Immature natural killer cell (primary cell): ENCODE results near the gene COMMD4. TPM values are rescaled to one million over a fixed set of nuclear protein-coding genes. Genes with fewer than 3 reads are reported as not detected.
"Not testable (repeated sequence)": the region's sequence is repeated elsewhere in the genome, so short reads cannot be mapped to it uniquely, and the experiment has no call there.

ENCODE experiments used
- DNase-seq, 3 donors: peaks; one replicate each; pipeline ENCODE4 v3.0.0; 2022; ENCODE audit warnings: mixed read lengths in 1 of 3
- H3K27ac Mint-ChIP-seq, 6 donors: one replicate each; pipeline ENCODE4 v1.8.0; 2020; ENCODE audit warnings: mixed read lengths in 6 of 6, mild to moderate bottlenecking in 5 of 6, inconsistent platforms in 4 of 6, moderate library complexity in 3 of 6
- H3K27me3 Mint-ChIP-seq, 3 donors: one replicate each; pipeline ENCODE4 v1.8.0; 2020 to 2021; ENCODE audit warnings: low read depth in 3 of 3, mild to moderate bottlenecking in 3 of 3, mixed read lengths in 3 of 3, moderate library complexity in 3 of 3, inconsistent platforms in 1 of 3
- H3K36me3 Mint-ChIP-seq, 3 donors: one replicate each; pipeline ENCODE4 v1.8.0; 2020; ENCODE audit warnings: mixed read lengths in 3 of 3, inconsistent platforms in 2 of 3, mild to moderate bottlenecking in 2 of 3
- H3K4me1 Mint-ChIP-seq, 2 donors: one replicate each; pipeline ENCODE4 v1.8.0; 2020; ENCODE audit warnings: inconsistent platforms in 2 of 2, mild to moderate bottlenecking in 2 of 2, mixed read lengths in 2 of 2, moderate library complexity in 1 of 2
- H3K4me3 Mint-ChIP-seq, 5 donors: one replicate each; pipeline ENCODE4 v1.8.0; 2020; ENCODE audit warnings: mild to moderate bottlenecking in 5 of 5, mixed read lengths in 5 of 5, inconsistent platforms in 3 of 5, moderate library complexity in 3 of 5
- H3K9me3 Mint-ChIP-seq, 6 donors: one replicate each; pipeline ENCODE4 v1.8.0; 2020; ENCODE audit warnings: mild to moderate bottlenecking in 6 of 6, mixed read lengths in 6 of 6, inconsistent platforms in 4 of 6, moderate library complexity in 3 of 6
- polyA plus RNA-seq, 3 donors: library from polyadenylated mRNA; unstranded; fragments of 300-500 nt; fragmentation: Illumina TruSeq; gene quantifications; one replicate each; pipeline ENCODE4 v1.2.3, GENCODE V29; 2021

The COMMD4 gene
- polyA plus RNA-seq, 3 donors from 2014 or later: 83.4 to 103 (median 94.4) TPM

DNA sequence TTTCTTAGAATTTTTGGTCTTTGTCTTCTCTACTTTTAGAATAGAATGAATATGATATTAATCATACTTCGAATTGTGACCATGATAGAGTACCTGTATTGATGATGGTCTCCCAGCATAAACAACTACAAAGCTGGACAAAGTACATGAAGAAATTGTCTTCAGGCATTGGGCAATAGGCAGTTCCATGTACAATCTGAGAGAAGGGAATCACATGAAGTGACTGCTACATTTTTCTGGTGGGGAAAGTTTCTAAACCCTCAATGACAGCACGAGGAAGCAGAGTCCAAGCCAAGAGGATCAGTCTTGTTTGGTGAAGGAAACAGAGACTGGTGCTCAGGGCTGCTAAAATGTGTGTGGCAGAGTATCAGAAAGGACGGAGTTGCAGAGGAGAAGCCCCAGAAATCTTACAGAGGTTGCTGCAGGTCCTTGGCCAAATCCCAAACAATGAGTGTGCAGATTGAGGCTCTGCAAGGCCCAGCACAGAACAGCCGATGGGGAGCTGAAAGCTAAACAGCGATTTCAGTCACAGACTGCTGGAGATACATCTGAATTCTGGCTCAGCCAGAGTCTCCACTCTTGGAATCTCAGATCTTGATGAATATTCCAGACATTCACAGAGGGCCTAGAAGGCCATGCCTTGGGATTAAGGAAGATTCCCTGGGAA lies 16.5 kb upstream of the COMMD4 start:
- not testable (repeated sequence) for DNase-seq, H3K4me1 Mint-ChIP-seq, H3K36me3 Mint-ChIP-seq, H3K4me3 Mint-ChIP-seq, H3K27ac Mint-ChIP-seq, H3K9me3 Mint-ChIP-seq, H3K27me3 Mint-ChIP-seq

DNA sequence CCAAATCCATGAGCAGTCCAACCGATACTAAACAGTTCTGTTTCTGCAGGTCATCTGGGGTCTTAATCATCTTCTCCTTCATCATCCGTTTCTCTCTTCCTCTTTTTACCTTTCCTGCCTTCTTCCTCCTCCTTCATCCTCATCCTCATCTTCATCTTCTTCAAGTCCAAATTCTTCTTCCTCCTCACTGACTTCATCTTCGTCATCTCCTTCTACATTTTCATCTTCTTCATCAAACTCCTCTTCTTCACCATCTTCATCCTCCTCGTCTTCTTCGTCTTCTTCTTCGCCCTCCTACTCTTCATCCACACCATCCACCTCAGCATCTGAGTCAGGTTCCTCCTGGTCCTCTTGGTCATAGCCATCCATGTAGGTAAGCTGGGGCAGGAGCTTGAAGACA lies 14.2 kb upstream of the COMMD4 start:
- peak overlapping the region in 1 of 6 donors; percentile 33 for H3K27ac Mint-ChIP-seq
- H3K36me3 Mint-ChIP-seq: peaks cover 0 to 3% (median 0%) of the 10 kb centered on the region in 3 donors
- no peak overlapping the region for H3K4me3 Mint-ChIP-seq
- peaks cover 0 to 3% (median 3%) of the 10 kb centered on the region in 3 donors for H3K27me3 Mint-ChIP-seq
- no peaks in the 10 kb centered on the region for H3K4me1 Mint-ChIP-seq
- no peak for DNase-seq
- no peaks in the 10 kb centered on the region for H3K9me3 Mint-ChIP-seq

DNA sequence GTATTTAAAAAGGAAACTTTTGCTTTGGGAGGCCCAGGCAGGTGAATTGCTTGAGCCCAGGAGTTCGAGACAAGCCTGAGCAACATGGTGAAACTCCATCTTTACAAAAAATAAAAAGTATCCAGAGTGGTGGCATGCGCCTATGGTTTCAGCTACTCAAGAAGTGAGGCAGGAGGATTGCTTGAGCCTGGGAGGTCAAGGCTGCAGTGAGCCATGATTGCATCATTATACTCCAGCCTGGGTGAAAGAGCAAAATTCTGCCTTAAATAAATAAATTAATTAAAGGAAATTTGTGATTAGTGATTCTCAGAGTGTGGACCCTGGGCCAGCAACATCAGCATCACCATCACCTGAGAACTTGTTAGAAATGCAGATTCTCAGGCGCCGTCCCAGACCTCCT lies 9.9 kb upstream of the COMMD4 start:
- Mint-ChIP-seq H3K27ac (no peak overlapping the region), H3K4me3 (no peak overlapping the region), H3K4me1 (no peaks in the 10 kb centered on the region), H3K27me3 (peaks cover 0 to 5% (median 1%) of the 10 kb centered on the region in 3 donors), H3K36me3 (no peaks in the 10 kb centered on the region), H3K9me3 (no peaks in the 10 kb centered on the region)
- no peak for DNase-seq

DNA sequence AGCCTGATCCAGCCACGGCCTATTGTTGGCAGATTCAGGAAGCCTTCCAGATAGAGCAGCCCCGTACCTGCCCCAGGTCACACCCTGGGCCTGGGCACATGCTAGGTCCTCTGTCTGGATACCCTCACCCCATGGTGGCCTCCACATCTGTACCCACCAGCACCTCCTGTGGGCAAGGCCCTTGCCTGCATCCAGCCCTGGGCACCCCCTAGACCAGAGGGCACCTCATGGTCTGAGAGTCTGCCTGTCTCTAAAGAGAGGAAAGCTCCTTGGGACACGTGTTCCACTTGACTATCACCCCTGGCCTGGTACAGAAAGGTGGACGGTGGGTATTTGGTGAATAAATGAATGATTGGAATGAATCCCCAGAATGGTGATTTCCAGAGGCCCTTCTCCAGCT lies 8.9 kb upstream of the COMMD4 start:
- Mint-ChIP-seq H3K27ac (peak overlapping the region in 1 of 6 donors; percentile 21), H3K4me1 (no peaks in the 10 kb centered on the region), H3K36me3 (no peaks in the 10 kb centered on the region), H3K27me3 (peaks cover 0 to 7% (median 0%) of the 10 kb centered on the region in 3 donors), H3K4me3 (no peak overlapping the region), H3K9me3 (no peaks in the 10 kb centered on the region)
- DNase-seq: no peak

DNA sequence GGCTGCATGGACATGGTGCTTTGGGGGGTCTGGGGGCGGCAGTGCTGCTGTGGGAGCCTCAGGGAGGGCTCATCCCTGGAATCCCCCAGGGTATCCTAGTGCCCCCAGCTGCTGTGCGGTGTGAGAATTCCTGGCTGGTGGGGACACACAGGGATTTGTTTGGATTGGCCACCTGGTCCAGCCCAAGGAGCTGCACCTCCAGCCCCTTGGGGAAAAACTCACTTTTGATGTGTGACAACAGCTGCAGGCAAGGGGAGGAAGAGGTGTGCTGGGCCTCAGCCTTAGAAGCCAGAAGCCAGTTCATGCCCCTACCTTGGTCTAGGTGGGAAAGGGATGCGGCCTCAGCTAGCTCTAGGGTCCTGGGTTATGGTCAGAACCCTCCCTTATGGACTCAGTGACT lies 8.4 kb upstream of the COMMD4 start:
- Mint-ChIP-seq H3K9me3 (no peaks in the 10 kb centered on the region), H3K4me1 (no peaks in the 10 kb centered on the region), H3K27ac (no peak overlapping the region), H3K4me3 (no peak overlapping the region), H3K36me3 (no peaks in the 10 kb centered on the region), H3K27me3 (peaks cover 0 to 7% (median 0%) of the 10 kb centered on the region in 3 donors)
- DNase-seq: no peak

DNA sequence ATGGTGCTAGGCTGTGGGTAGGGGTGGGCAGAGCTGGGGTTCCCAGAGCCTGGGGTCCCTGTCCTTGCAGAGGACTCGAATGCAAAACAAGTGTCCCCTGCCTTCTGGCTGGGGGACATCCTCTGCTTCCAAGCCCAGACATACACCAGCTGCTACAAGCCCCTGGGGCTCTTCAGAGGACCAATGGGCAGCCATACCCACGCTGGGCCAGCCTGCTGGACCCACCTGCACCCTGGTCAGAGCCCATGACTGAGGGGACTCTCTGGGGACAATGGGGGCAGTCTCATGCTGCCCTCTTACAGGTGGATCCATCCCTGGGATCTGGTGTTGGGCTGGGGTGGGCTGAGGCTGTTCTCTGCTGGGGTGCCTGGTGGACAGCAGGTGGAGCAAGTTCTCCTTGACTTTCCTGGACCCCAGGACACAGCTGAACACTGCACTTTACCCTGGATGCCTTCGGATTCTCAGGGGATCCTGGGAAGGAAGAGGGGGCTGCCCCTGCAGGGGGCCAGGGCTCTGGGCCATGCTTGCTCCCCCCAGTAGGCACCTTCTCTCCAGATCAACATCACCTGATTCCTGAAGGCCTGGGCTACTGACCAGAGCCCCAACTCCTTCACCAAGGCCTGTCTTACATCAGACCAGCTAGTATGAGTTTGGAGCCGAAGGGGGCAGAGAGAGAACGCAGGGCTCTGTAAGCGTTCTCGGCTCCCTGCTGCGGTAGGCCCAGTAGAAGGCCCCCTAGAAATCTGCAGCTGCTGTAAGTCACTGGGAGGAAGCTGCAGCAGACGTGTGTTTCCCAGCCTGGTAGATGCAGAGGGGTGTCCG lies 7.2 kb upstream of the COMMD4 start:
- Mint-ChIP-seq H3K4me1 (peaks cover 5 to 7% of the 10 kb centered on the region in 2 donors), H3K36me3 (no peaks in the 10 kb centered on the region), H3K27ac (no peak overlapping the region), H3K27me3 (peaks cover 1 to 10% (median 4%) of the 10 kb centered on the region in 3 donors), H3K9me3 (no peaks in the 10 kb centered on the region), H3K4me3 (no peak overlapping the region)
- DNase-seq: no peak

DNA sequence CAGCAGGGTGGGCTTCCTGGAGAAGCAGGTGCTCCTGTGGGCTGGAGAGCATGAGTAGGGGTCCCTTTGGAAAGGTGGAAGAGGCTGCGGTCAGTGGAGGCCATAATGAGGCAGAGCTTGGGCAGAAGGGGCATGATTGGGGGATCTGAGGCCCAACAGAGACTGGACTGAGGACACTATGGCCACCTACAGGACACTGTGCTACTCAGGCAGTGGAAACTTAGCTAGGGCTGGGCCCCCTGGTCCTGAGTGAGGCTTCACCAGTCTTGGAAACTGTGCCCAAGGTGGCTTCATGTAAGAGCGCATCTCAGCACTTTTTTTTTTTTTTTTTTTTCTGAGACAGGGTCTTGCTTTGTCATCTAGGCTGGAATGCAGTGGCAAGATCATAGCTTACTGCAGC lies 6.3 kb upstream of the COMMD4 start:
- H3K4me1 Mint-ChIP-seq: peaks cover 14% of the 10 kb centered on the region in 2 donors
- peaks cover 4 to 18% (median 6%) of the 10 kb centered on the region in 3 donors for H3K27me3 Mint-ChIP-seq
- no peaks in the 10 kb centered on the region for H3K9me3 Mint-ChIP-seq
- H3K36me3 Mint-ChIP-seq: no peaks in the 10 kb centered on the region
- H3K27ac Mint-ChIP-seq: no peak overlapping the region
- DNase-seq: no peak
- no peak overlapping the region for H3K4me3 Mint-ChIP-seq

DNA sequence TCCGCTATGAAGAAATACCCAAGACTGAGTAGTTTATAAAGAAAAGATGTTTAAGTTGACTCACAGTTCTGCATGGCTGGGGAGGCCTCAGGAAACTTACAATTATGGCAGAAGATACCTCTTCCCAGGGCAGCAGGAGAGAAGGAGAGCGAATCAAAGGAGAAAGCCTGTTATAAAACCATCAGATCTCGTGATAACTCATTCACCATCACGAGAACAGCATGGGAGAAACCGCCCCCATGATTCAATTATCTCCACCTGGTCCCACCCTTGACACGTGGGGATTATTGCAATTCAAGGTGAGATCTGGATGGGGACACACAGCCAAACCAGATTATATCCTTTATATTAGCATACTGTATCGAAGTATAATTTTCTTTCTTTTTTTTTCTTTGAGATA lies 3.8 kb upstream of the COMMD4 start:
- not testable (repeated sequence) for DNase-seq, H3K36me3 Mint-ChIP-seq, H3K9me3 Mint-ChIP-seq
- Mint-ChIP-seq H3K27ac (peak overlapping the region in 5 of 6 donors; percentile 6 to 51 (median 37)), H3K4me3 (peak overlapping the region in 1 of 5 donors; percentile 2), H3K27me3 (peaks cover 10 to 27% (median 12%) of the 10 kb centered on the region in 3 donors), H3K4me1 (peaks cover 37 to 38% of the 10 kb centered on the region in 2 donors)

DNA sequence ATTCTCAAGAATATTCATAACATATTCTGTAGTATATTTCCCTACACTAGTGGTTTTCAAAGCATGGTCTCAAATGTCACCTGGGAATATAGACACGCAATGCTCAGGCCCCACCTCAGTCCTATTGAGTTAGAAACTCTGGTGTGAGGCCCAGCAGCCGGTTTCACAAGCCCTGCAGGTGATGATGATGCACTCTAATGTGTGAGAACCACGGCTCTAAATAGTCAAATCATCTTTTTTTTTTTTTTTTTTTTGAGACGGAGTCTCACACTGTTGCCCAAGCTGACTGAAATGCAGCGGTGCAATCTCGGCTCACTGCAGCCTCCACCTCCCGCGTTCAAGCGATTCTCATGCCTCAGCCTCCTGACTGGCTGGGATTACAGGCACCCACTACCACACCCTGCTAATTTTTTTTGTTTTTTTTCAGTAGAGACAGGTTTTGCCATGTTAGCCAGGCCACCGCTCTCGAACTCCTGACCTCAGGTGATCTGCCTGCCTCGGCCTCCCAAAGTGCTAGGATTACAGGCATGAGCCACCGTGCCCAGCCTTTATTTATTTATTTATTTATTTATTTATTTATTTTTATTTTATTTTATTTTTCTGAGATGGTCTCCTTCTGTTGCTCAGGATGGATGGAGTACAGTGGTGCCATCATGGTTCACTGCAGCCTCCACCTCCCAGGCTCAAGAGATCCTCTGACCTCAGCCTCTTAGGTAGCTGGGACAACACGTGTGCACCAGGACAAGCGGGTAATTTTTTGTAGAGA lies 2.0 kb upstream of the COMMD4 start:
- Mint-ChIP-seq H3K4me1 (peaks cover 42 to 50% of the 10 kb centered on the region in 2 donors), H3K27me3 (peaks cover 12 to 27% (median 12%) of the 10 kb centered on the region in 3 donors), H3K27ac (peak overlapping the region; percentile 51 to 86 (median 82)), H3K4me3 (peak overlapping the region in 4 of 5 donors; percentile 32 to 76 (median 52))
- not testable (repeated sequence) for H3K36me3 Mint-ChIP-seq, H3K9me3 Mint-ChIP-seq
- peak; percentile 74 to 77 (median 75) for DNase-seq

DNA sequence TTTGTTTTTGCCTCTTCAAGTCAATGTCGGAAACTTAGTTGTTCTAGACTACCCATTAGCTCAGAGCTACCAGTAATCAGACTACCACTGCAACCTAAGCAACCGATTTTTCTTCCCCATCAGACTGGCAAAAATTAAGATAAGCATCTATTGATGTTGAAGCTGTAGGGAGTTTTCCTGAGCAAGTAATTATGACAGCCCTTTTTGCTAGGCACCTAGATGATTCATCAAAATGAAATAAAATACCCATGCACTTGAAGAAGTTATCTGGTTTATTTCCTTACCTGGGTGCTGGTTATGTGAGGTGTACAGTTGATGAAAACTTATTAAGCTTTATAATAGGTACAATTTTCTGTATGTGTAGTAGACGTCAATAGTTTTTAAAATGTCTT lies 554 bp upstream of the COMMD4 start:
- DNase-seq: no peak
- H3K36me3 Mint-ChIP-seq: peaks cover 4 to 5% (median 5%) of the 10 kb centered on the region in 3 donors
- H3K9me3 Mint-ChIP-seq: no peaks in the 10 kb centered on the region
- H3K27me3 Mint-ChIP-seq: peaks cover 12 to 27% (median 14%) of the 10 kb centered on the region in 3 donors
- H3K27ac Mint-ChIP-seq: peak overlapping the region; percentile 68 to 95 (median 91)
- H3K4me3 Mint-ChIP-seq: peak overlapping the region; percentile 93 to 95 (median 94)
- peaks cover 44 to 50% of the 10 kb centered on the region in 2 donors for H3K4me1 Mint-ChIP-seq

DNA sequence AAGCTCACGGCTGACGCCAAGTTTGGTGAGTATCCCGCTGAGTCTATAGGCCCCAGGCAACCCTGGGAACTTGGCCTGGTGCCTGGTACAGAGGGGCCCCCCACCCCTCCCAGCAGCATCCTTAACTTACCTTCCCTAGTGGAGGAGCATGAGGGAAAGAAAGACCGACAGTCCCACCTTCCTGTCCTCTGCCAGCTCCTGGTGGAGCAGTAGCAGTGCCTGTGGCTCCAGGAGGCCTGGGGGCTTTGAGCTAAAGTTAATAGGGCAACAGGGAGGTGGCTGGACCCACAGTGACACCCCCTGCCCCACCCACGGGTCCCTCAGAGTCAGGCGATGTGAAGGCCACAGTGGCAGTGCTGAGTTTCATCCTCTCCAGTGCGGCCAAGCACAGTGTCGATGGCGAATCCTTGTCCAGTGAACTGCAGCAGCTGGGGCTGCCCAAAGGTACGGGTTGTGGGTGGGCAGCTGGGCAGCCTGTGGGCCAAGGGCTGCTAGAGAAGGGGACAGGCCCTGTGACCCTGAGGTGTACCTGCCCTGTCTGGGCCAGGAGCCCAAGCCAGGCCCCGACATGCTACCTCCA lies 2.9 kb downstream of the COMMD4 start:
- peaks cover 5 to 12% (median 9%) of the 10 kb centered on the region in 3 donors for H3K36me3 Mint-ChIP-seq
- H3K27me3 Mint-ChIP-seq: peaks cover 10 to 17% (median 12%) of the 10 kb centered on the region in 3 donors
- H3K27ac Mint-ChIP-seq: no peak overlapping the region
- no peak for DNase-seq
- H3K4me3 Mint-ChIP-seq: no peak overlapping the region
- H3K9me3 Mint-ChIP-seq: no peaks in the 10 kb centered on the region
- H3K4me1 Mint-ChIP-seq: peaks cover 37 to 44% of the 10 kb centered on the region in 2 donors

DNA sequence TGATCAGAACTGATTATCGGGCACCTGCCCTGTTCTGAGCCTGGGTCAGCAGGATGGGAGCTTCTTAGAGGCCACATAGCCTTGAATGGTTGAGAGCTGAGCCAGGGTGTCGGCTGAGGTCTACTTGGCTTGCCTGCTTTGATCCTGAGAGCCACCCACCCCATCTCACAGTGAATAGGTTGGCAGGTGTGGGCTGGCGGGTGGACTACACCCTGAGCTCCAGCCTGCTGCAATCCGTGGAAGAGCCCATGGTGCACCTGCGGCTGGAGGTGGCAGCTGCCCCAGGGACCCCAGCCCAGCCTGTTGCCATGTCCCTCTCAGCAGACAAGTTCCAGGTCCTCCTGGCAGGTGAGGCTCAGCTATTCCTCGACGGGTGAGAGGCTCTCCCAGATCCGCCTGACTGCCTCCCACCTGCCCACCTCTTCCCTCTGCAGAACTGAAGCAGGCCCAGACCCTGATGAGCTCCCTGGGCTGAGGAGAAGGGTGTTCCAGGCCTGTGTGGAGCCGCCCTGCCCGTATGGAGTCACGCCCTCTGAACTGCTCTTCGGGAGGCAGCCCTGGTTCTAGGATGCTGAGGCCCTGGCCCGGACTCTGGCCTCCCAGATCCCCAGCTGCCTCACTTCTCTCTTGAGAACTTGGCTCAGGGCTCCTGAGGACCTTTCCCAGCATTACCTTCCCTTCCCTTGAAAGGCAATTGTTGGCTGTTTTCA lies 3.8 kb downstream of the COMMD4 start:
- peaks cover 5 to 12% (median 9%) of the 10 kb centered on the region in 3 donors for H3K36me3 Mint-ChIP-seq
- peaks cover 8 to 11% (median 9%) of the 10 kb centered on the region in 3 donors for H3K27me3 Mint-ChIP-seq
- no peaks in the 10 kb centered on the region for H3K9me3 Mint-ChIP-seq
- H3K4me1 Mint-ChIP-seq: peaks cover 29 to 35% of the 10 kb centered on the region in 2 donors
- DNase-seq: no peak
- peak overlapping the region in 5 of 6 donors; percentile 9 to 64 (median 44) for H3K27ac Mint-ChIP-seq
- H3K4me3 Mint-ChIP-seq: no peak overlapping the region

DNA sequence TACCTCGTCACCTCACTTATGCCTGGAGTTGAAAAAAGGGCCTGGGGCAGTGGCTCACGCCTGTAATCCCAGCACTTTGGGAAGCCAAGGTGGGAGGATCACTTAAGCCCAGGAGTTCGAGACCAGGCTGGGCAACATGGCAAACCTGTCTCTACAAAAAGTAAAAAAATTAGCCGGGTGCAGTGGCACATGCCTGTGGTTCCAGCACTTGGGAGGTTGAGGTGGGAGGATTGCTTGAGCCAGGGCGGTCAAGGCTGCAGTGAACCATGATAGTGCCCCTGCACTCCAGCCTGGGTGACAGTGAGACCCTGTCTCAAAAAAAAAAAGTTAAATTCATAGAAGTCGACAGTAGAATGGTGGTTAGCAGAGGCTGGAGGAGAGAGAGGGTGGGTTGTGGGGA lies 6.4 kb downstream of the COMMD4 start:
- Mint-ChIP-seq H3K4me1 (peaks cover 17 to 18% of the 10 kb centered on the region in 2 donors), H3K27me3 (peaks cover 6 to 10% (median 8%) of the 10 kb centered on the region in 3 donors), H3K9me3 (no peaks in the 10 kb centered on the region), H3K27ac (no peak overlapping the region), H3K36me3 (peaks cover 5 to 12% (median 9%) of the 10 kb centered on the region in 3 donors), H3K4me3 (no peak overlapping the region)
- DNase-seq: no peak
